NB4 (cell line): Measurements from ENCODE around the gene KIAA0319L.

Experiments used
- DNase-seq: peaks from one replicate; pipeline ENCODE4 v3.0.0; 2010; ENCODE audit warnings: low read depth
- H3K4me3 ChIP-seq: one replicate; pipeline ENCODE4 v1.5.1; 2011; ENCODE audit warnings: mild to moderate bottlenecking, low read depth, low read length, moderate library complexity
- CTCF ChIP-seq: IDR thresholded peaks from one replicate; pipeline ENCODE4 v1.5.1; 2012; ENCODE audit warnings: low read depth, low read length
- MYC ChIP-seq: IDR thresholded peaks from 2 replicates; pipeline ENCODE4 v1.6.1; 2011; ENCODE audit warnings: low read depth, low read length
- POLR2A ChIP-seq: IDR thresholded peaks from 2 replicates; pipeline ENCODE4 v1.6.1; 2011; ENCODE audit warnings: mild to moderate bottlenecking; ENCODE audit not compliant: insufficient read length; ENCODE audit errors: extremely low read depth
- TF ChIP-seq, protein P1 (sequence below): IDR thresholded peaks from 2 replicates; pipeline ENCODE4 v1.6.1; 2011; ENCODE audit warnings: low read depth, low read length

The KIAA0319L gene

DNA sequence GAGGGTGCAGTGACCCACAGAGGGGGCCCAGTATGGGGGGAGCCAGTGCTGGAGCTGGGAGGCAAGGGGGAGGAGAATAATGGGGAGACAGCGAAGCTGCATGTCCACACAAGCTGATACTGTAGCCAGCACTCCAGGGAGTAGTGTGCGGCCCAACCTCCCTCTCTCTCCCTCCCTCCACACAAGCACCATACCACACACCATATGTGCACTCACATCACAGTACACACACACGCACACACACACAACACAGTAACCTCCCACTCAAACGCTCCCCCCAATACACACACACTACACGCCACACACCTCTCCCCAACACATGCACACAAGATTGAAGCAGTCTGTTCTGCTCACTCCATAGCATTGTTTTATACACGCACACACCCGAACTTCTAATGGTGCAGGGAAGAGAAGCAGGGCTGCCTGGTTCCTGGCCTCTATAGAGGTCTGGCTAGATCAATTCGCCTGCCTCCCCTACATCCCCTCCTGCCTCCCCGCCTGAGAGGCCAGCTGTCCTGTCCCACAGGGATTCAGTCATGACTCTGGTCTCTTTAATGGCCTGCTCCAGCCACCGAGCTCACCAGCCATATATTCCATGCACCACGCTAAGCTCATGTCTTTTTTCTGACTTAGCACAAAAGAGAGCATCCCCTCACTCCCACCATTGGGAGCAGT, 4.2 kb upstream of the KIAA0319L start:
- TF ChIP-seq POLR2A (no peak), MYC (no peak), CTCF (no peak)
- TF ChIP-seq, protein P1, sequence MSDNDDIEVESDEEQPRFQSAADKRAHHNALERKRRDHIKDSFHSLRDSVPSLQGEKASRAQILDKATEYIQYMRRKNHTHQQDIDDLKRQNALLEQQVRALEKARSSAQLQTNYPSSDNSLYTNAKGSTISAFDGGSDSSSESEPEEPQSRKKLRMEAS, result no peak
- no peak for DNase-seq
- H3K4me3 ChIP-seq, result no peak overlapping the region

GRCh38 chr1:35560256-35561225, 3.3 kb upstream of the KIAA0319L start:
- H3K4me3 ChIP-seq, result no peak overlapping the region
- no peak for DNase-seq
- TF ChIP-seq MYC, result no peak

- DNase-seq, result no peak
- no peak for TF ChIP-seq CTCF
- TF ChIP-seq POLR2A, result no peak
- TF ChIP-seq MYC, result no peak
- TF ChIP-seq, protein P1, result no peak
- H3K4me3 ChIP-seq, result no peak overlapping the region
These were observed 2.2 kb upstream of the KIAA0319L start for GRCh38 chr1:35559317-35559944.

DNA sequence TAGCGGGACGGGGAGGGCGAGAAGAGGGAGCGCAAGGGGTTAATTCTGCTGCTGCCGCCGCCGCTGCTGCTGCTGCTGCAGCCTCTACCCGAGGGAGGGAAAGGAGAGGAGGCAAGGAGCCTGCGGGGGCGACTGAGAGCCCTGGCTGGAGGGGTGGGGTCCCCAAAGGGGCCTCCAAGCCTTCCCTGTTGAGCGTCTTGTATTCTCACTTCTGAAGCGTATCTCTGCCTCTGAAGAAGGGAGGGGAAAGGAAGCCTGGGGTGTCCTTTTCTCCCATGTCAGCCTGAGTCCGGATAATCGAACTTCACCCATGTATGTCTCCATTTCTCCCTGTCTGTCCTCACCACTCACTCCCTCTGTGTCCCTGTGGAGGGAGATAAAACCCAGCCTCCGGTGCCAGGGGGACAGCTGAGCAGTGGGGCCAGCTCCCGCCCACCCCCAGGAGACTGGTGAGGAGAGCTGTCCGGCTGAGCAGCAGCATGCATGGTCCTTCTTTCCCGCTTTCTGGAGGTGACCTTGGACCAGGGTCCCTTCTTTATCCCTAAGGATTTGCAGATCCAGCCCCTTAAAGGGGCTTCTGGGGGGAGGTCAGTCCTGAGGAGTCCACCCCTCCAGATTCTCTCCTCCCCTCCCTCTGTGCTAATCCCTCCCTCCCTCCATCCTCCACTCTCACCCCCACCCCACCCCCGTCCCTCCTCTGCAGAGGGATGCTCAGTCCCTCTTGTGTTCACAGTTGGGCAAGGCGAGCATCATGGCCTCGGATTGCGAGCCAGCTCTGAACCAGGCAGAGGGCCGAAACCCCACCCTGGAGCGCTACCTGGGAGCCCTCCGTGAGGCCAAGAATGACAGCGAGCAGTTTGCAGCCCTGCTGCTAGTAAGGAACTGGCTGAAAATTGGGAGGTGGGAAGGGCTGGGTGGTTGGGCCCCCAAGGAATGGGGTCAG, 1.4 kb upstream of the KIAA0319L start:
- TF ChIP-seq POLR2A (no peak), MYC (no peak), CTCF (no peak)
- TF ChIP-seq, protein P1, result no peak
- H3K4me3 ChIP-seq, result peak overlapping the region; percentile 82
- DNase-seq, result peak; percentile 55

GRCh38 chr1:35557611-35558373, 589 bp upstream of the KIAA0319L start, which contains the start of gene NCDN:
Gene NCDN (plus strand): TSS chr1:35557799. CDS start chr1:35558191, 392 bp downstream.
- peak within 1 kb of the TSS; percentile 82 for H3K4me3 ChIP-seq

More at GRCh38 chr1:35557611-35558373, 589 bp upstream of the KIAA0319L start, which contains the start of gene NCDN:
- TF ChIP-seq MYC (peak; percentile 66), POLR2A (no peak), CTCF (no peak)
- TF ChIP-seq, protein P1, result peak; percentile 55
- DNase-seq, result peak; percentile 99
